Measurements from ENCODE around the gene PLEKHM2.
A peak's percentile ranks its signal among the peaks of the same experiment; 100 is the strongest.

PLEKHM2 gene

DNA sequence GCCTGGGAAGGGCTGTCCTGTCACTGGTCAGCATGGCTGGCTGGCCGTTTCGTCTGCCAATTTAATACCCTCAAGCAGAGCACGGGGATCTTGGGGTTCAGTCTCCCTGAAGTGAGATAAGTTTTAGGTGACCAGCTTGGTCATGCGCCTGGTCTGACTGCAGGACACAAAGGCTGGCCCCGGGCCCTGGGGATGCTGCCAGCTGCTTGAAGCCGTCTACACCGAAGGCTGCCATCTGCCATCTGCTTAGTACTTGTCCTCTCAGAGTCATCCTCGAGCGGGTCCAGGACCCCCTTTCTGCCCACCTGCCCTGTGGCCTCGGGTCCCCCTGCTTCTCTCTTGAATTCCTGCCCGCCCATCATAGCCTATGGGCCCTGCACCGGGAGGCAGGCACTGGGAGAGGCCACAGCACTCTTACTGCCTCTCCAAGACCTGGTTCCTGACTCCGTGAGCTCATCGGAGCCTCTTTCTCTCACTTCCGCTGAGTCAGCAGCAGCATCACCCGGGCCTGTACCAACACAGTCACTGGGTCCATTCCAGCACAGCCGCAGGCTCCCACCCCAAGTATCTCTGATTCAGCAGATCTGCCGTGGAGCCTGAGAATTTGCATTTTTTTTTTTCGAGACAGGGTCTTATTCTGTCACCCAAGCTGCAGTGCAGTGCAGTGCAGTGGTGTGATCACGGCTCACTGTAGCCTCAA lies 81.5 kb downstream of the PLEKHM2 start:
- in situ Hi-C loops (cut with HindIII; ENCODE audit: low pct_ligation_motif_present, low pct_unique_long_range_greater_than_20kb, low sequenced_read_pairs) = no loop called here
- peak; percentile 82 for DNase-seq

- in situ Hi-C loops (cut with HindIII; ENCODE audit: low pct_ligation_motif_present, low pct_unique_long_range_greater_than_20kb, low sequenced_read_pairs) = no loop called here
- no peak for DNase-seq
Measured at GRCh38 chr1:15767941-15768340, 83.8 kb downstream of the PLEKHM2 start.

GRCh38 chr1:15768388-15768787 lies 84.3 kb downstream of the PLEKHM2 start:
- in situ Hi-C loops (cut with HindIII; ENCODE audit: low pct_ligation_motif_present, low pct_unique_long_range_greater_than_20kb, low sequenced_read_pairs) = no loop called here
- no peak for DNase-seq

- DNase-seq = no peak
Measured at GRCh38 chr1:15770313-15770962, 86.3 kb downstream of the PLEKHM2 start.

DNA sequence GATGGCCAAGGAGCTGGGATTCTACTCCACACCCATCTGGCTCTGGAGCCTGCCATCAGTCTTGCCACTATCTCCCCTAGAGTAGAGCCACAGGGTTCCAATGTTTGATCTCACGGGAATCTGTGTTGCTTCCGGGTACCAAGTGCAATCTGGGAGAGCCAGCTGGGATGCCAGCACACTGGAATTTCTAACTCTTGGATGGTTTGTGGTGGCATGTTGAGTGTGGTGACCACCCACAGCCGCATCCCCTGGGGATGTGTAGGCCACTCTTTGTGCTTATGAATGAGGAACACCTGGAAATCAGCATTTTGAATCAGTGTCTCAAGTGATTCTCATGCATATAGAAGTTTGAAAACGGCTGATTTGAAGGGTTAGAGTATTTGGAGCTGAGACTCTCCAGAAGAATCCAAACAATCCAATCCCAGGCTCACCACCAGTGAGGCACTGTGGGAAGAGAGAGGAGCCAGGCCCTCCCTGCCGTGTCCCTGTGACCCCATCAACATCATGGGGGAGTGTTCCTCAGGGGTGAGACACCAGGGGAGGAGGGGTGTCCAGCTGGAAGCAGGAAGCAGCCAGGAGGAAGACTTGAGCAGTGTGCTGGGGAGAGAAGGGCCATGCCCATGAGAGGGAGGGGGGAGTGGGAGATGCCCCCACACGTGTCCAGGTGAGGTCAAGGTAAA lies 87.9 kb downstream of the PLEKHM2 start:
- DNase-seq = no peak
- in situ Hi-C loops (cut with HindIII; ENCODE audit: low pct_ligation_motif_present, low pct_unique_long_range_greater_than_20kb, low sequenced_read_pairs) = no loop called here

More at GRCh38 chr1:15770313-15770962, 86.3 kb downstream of the PLEKHM2 start:
- in situ Hi-C loops (cut with HindIII; ENCODE audit: low pct_ligation_motif_present, low pct_unique_long_range_greater_than_20kb, low sequenced_read_pairs) = no loop called here

GRCh38 chr1:15775706-15776105 lies 91.6 kb downstream of the PLEKHM2 start:
- no peak for DNase-seq
- in situ Hi-C loops (cut with HindIII; ENCODE audit: low pct_ligation_motif_present, low pct_unique_long_range_greater_than_20kb, low sequenced_read_pairs) = no loop called here

DNA sequence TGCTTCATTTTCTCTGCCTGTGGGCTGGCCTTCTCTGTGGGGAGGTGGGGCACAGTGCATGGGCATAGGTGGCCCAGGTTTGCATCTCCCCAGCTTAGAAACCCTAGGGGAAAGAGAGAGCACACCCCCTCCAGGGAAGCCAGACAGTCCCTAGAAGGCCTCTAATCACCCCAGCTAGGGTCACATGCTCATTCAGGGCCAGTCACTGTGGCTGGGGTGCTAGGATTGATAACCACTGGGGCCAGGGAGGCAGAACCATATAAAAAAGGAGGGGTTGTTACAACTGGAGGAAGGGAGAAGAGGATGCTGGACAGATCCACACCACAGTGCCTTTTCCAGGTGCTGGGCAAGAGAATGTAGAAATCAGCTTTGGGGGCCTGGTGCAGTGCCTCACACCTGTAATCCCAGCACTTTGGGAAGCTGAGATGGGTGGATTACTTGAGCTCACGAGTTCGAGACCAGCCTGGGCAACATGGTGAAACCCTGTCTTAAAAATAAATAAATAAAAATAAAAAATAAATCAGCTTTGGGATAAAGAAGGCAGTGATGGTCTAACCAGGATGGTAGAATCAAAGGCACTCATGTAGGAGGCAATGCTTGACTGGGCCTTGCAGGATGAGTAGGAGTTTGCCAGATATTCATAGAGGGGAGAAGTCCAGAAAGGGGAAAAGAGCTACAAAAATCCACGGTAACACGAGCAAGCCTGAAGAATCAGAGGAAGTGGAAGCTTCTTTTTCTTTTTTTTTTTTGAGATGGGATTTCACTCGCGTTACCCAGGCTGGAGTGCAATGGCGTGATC lies 94.0 kb downstream of the PLEKHM2 start:
- in situ Hi-C loops (cut with HindIII; ENCODE audit: low pct_ligation_motif_present, low pct_unique_long_range_greater_than_20kb, low sequenced_read_pairs) = no loop called here
- DNase-seq = no peak

All from ACHN (cell line).